GM19035 (cell line): Measurements from ENCODE around the gene CSTPP1.
"Not testable (repeated sequence)": the region's sequence is repeated elsewhere in the genome, so short reads cannot be mapped to it uniquely, and the experiment has no call there.

Experiments
- ATAC-seq: cut with Tn5 transposase; IDR thresholded peaks from one replicate; pipeline ENCODE4 v1.9.1; 2021; ENCODE audit not compliant: unreplicated experiment

The CSTPP1 gene

GRCh38 chr11:47198161-47198560, 261.6 kb downstream of the CSTPP1 start:
- ATAC-seq = not testable (repeated sequence)

- no peak for ATAC-seq
These were observed 264.5 kb downstream of the CSTPP1 start for GRCh38 chr11:47201015-47201414.

- no peak for ATAC-seq
These were observed 266.0 kb downstream of the CSTPP1 start for GRCh38 chr11:47202576-47202975.

GRCh38 chr11:47204637-47204989, 268.1 kb downstream of the CSTPP1 start:
- ATAC-seq = no peak

- not testable (repeated sequence) for ATAC-seq
These were observed 270.0 kb downstream of the CSTPP1 start for GRCh38 chr11:47206577-47206976.

GRCh38 chr11:47207459-47207858, 270.9 kb downstream of the CSTPP1 start:
- ATAC-seq = no peak

- ATAC-seq = not testable (repeated sequence)
These were observed 271.5 kb downstream of the CSTPP1 start for GRCh38 chr11:47208008-47208552.

- ATAC-seq = no peak
These were observed 272.1 kb downstream of the CSTPP1 start for GRCh38 chr11:47208628-47209027.
